Measurements from ENCODE around the gene SLC40A1. TPM values are rescaled to one million over a fixed set of nuclear protein-coding genes. Genes with fewer than 3 reads are reported as not detected.

The SLC40A1 gene
- total RNA-seq, 2 experiments from 2014 or later = 7.4 to 8.2 TPM

GRCh38 chr2:189584686-189585085 is 4.1 kb upstream of the SLC40A1 start:
- intact Hi-C loops (cut with DNase I, micrococcal nuclease) = loop anchor here in 1 of 2 experiments (5.0 kb wide), 2 partner anchors 78 to 142 kb away; partner anchors contain the start of genes ASNSD1 and WDR75
- no peak for DNase-seq
- ChIA-PET CTCF (no interaction called here), POLR2A (no interaction called here)
- Mint-ChIP-seq H3K9me3 (no peaks in the 10 kb centered on the region), H3K27me3 (peaks cover 9% of the 10 kb centered on the region), H3K4me1 (ENCODE audit: low read depth) (peaks cover 22% of the 10 kb centered on the region), H3K36me3 (ENCODE audit: low read depth) (peaks cover 5% of the 10 kb centered on the region), H3K27ac (no peak overlapping the region), H3K4me3 (no peak overlapping the region)
- no peak for ATAC-seq (ENCODE audit: poor library complexity)
- Histone ChIP-seq H3K27ac (ENCODE audit: low read depth in 1 of 2, low read length in 2 of 2) (no peak overlapping the region), H3K36me3 (ENCODE audit: insufficient read depth, low read length) (no peaks in the 10 kb centered on the region), H3K9me3 (ENCODE audit: control insufficient read depth in 1 of 2, insufficient read depth in 1 of 2, low read length in 2 of 2) (no peaks in the 10 kb centered on the region), H3K4me3 (ENCODE audit: low read length) (no peak overlapping the region), H3K4me1 (ENCODE audit: insufficient read depth, low read length) (peaks cover 16% of the 10 kb centered on the region), H3K27me3 (ENCODE audit: control insufficient read depth in 1 of 2, insufficient read depth in 2 of 2, low read length in 2 of 2) (no peaks in the 10 kb centered on the region)
- no peak for TF ChIP-seq CTCF (IDR thresholded peaks at IDR 0.05)

DNA sequence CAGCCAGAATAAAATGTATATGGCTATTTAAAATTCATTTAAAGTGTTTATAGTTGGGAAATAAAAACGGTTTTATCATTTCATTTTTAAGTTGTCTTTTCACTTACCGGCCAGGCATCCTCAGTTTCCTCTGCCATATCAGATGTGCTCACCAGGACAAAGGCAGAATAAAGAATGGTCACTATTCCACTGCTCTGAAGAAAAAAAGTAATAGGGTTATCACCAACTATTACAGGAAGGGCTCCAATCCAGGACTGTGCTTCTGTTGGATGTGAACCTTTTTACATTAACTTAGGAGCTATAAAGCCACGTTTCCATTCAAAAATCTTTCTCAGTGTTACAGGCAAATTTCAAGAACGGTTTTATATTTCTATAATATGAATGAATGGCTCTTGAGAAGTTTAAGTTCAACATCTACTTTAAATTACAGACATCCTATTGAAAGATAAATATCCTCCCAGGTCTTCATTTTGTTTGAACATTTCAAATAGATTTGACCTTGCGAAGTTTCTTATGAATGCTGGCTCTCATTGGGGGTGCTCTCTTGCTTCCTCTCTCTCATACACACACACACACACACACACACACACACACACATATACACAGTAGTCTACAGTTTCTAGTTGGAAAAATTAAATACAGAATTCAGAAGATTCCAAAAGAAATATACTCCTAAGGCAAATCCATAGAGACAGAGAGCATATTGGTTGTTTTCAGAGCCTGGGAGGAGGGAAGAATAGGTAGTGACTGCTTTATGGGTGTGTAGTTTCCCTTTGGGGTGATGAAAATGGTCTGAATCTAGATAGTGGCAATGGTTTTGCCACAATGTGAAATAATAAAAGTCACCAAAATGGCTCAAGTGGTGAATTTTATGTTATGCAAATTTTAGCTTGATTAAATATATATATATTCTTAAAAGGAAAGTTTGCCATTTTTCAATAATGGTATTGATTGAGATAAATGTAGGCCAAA is 2.9 kb upstream of the SLC40A1 start:
- no peak for DNase-seq
- Histone ChIP-seq H3K4me3 (ENCODE audit: low read length) (no peak overlapping the region), H3K27me3 (ENCODE audit: control insufficient read depth in 1 of 2, insufficient read depth in 2 of 2, low read length in 2 of 2) (no peaks in the 10 kb centered on the region), H3K27ac (ENCODE audit: low read depth in 1 of 2, low read length in 2 of 2) (no peak overlapping the region), H3K9me3 (ENCODE audit: control insufficient read depth in 1 of 2, insufficient read depth in 1 of 2, low read length in 2 of 2) (no peaks in the 10 kb centered on the region), H3K4me1 (ENCODE audit: insufficient read depth, low read length) (peaks cover 17% of the 10 kb centered on the region), H3K36me3 (ENCODE audit: insufficient read depth, low read length) (no peaks in the 10 kb centered on the region)
- Mint-ChIP-seq H3K36me3 (ENCODE audit: low read depth) (peaks cover 5% of the 10 kb centered on the region), H3K27me3 (peaks cover 9% of the 10 kb centered on the region), H3K4me3 (peak overlapping the region; percentile 21), H3K4me1 (ENCODE audit: low read depth) (peaks cover 34% of the 10 kb centered on the region), H3K9me3 (no peaks in the 10 kb centered on the region), H3K27ac (no peak overlapping the region)
- ChIA-PET POLR2A (no interaction called here), CTCF (no interaction called here)
- intact Hi-C loops (cut with DNase I, micrococcal nuclease) = loop anchor here in 1 of 2 experiments (5.0 kb wide), 2 partner anchors 79 to 141 kb away; partner anchors contain the start of genes ASNSD1 and WDR75
- no peak for ATAC-seq (ENCODE audit: poor library complexity)
- no peak for TF ChIP-seq CTCF (IDR thresholded peaks at IDR 0.05)

DNA sequence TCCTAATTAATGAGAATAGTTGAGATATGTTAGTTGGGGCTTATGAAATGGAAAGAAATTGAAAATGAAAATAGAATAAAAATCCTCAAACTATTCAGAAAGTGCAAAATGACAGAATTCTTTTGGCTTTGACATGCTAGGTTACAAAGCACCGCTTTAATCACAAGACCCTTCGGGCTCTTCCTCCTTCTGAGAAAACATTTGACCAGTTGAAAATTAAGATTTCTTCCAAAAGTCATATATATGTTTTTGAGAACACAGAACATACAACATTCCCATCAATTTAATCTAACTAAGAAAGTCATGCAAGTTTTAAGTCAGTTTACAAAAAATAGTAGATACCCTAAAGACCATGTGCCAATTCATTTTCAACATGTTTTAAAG is 2.2 kb upstream of the SLC40A1 start:
- Histone ChIP-seq H3K27me3 (ENCODE audit: control insufficient read depth in 1 of 2, insufficient read depth in 2 of 2, low read length in 2 of 2) (no peaks in the 10 kb centered on the region), H3K9me3 (ENCODE audit: control insufficient read depth in 1 of 2, insufficient read depth in 1 of 2, low read length in 2 of 2) (no peaks in the 10 kb centered on the region), H3K4me3 (ENCODE audit: low read length) (no peak overlapping the region), H3K36me3 (ENCODE audit: insufficient read depth, low read length) (no peaks in the 10 kb centered on the region), H3K27ac (ENCODE audit: low read depth in 1 of 2, low read length in 2 of 2) (no peak overlapping the region), H3K4me1 (ENCODE audit: insufficient read depth, low read length) (peaks cover 17% of the 10 kb centered on the region)
- Mint-ChIP-seq H3K9me3 (no peaks in the 10 kb centered on the region), H3K4me1 (ENCODE audit: low read depth) (peaks cover 39% of the 10 kb centered on the region), H3K27me3 (peaks cover 9% of the 10 kb centered on the region), H3K36me3 (ENCODE audit: low read depth) (peaks cover 11% of the 10 kb centered on the region), H3K27ac (no peak overlapping the region), H3K4me3 (peak overlapping the region; percentile 52)
- ChIA-PET POLR2A (no interaction called here), CTCF (no interaction called here)
- DNase-seq (no peak), ATAC-seq (ENCODE audit: poor library complexity) (no peak)
- no peak for TF ChIP-seq CTCF (IDR thresholded peaks at IDR 0.05)
- intact Hi-C loops (cut with DNase I, micrococcal nuclease) = loop anchor here (1.0 to 5.0 kb wide), 3 partner anchors 10 to 140 kb away; partner anchors contain the start of genes ASNSD1 (in 1 of the 2) and WDR75 (in 1 of the 2)

All from CD4-positive, alpha-beta T cell (primary cell).